ENCODE data around the gene HCFC2. TPM values are rescaled to one million over a fixed set of nuclear protein-coding genes. Genes with fewer than 3 reads are reported as not detected.

The HCFC2 gene
- polyA plus RNA-seq, 4 donors = 5.0 to 8.4 (median 6.6) TPM

GRCh38 chr12:104143002-104143401 is 78.7 kb downstream of the HCFC2 start:
- peaks cover 0 to 3% of the 10 kb centered on the region in 2 donors for H3K9me3 ChIP-seq (ENCODE audit: control insufficient read depth in 2 of 2, insufficient read depth in 1 of 2, low read depth in 1 of 2, low read length in 1 of 2)
- DNase-seq (no peak), FAIRE-seq (no peak)
- peaks cover 0 to 5% (median 0%) of the 10 kb centered on the region in 3 donors for H3K27me3 ChIP-seq (ENCODE audit: control insufficient read depth in 3 of 3, insufficient read depth in 3 of 3, low read length in 3 of 3)
- no peak overlapping the region for H3K27ac ChIP-seq (ENCODE audit: low read depth in 1 of 3, low read length in 2 of 3)
- no peak overlapping the region for H3K4me3 ChIP-seq (ENCODE audit: low read depth in 1 of 3, low read length in 3 of 3)
- H3K4me1 ChIP-seq (ENCODE audit: control insufficient read depth in 3 of 3, insufficient read depth in 2 of 3, low read depth in 1 of 3, low read length in 2 of 3) = peaks cover 0 to 4% (median 0%) of the 10 kb centered on the region in 3 donors
- H3K36me3 ChIP-seq (ENCODE audit: control insufficient read depth in 3 of 3, insufficient read depth in 2 of 3, low read depth in 1 of 3, low read length in 3 of 3) = no peaks in the 10 kb centered on the region

GRCh38 chr12:104143918-104144317 is 79.6 kb downstream of the HCFC2 start:
- H3K9me3 ChIP-seq (ENCODE audit: control insufficient read depth in 2 of 2, insufficient read depth in 1 of 2, low read depth in 1 of 2, low read length in 1 of 2) = peaks cover 0 to 3% of the 10 kb centered on the region in 2 donors
- H3K4me1 ChIP-seq (ENCODE audit: control insufficient read depth in 3 of 3, insufficient read depth in 2 of 3, low read depth in 1 of 3, low read length in 2 of 3) = no peaks in the 10 kb centered on the region
- no peak overlapping the region for H3K4me3 ChIP-seq (ENCODE audit: low read depth in 1 of 3, low read length in 3 of 3)
- no peak overlapping the region for H3K27ac ChIP-seq (ENCODE audit: low read depth in 1 of 3, low read length in 2 of 3)
- DNase-seq = no peak
- no peaks in the 10 kb centered on the region for H3K36me3 ChIP-seq (ENCODE audit: control insufficient read depth in 3 of 3, insufficient read depth in 2 of 3, low read depth in 1 of 3, low read length in 3 of 3)
- FAIRE-seq = no peak
- 76 to 88% (median 79%) methylated on average over 1 of the region's 1 CpG for WGBS, 3 donors
- peaks cover 0 to 5% (median 0%) of the 10 kb centered on the region in 3 donors for H3K27me3 ChIP-seq (ENCODE audit: control insufficient read depth in 3 of 3, insufficient read depth in 3 of 3, low read length in 3 of 3)

- H3K9me3 ChIP-seq (ENCODE audit: control insufficient read depth in 2 of 2, insufficient read depth in 1 of 2, low read depth in 1 of 2, low read length in 1 of 2) = peaks cover 0 to 3% of the 10 kb centered on the region in 2 donors
- H3K27ac ChIP-seq (ENCODE audit: low read depth in 1 of 3, low read length in 2 of 3) = no peak overlapping the region
- DNase-seq (no peak), FAIRE-seq (no peak)
- no peaks in the 10 kb centered on the region for H3K36me3 ChIP-seq (ENCODE audit: control insufficient read depth in 3 of 3, insufficient read depth in 2 of 3, low read depth in 1 of 3, low read length in 3 of 3)
- H3K27me3 ChIP-seq (ENCODE audit: control insufficient read depth in 3 of 3, insufficient read depth in 3 of 3, low read length in 3 of 3) = peaks cover 0 to 3% (median 0%) of the 10 kb centered on the region in 3 donors
- no peak overlapping the region for H3K4me3 ChIP-seq (ENCODE audit: low read depth in 1 of 3, low read length in 3 of 3)
- WGBS, 3 donors = 78 to 83% (median 83%) methylated on average over 11 of the region's 11 CpGs
- no peaks in the 10 kb centered on the region for H3K4me1 ChIP-seq (ENCODE audit: control insufficient read depth in 3 of 3, insufficient read depth in 2 of 3, low read depth in 1 of 3, low read length in 2 of 3)
Observed at GRCh38 chr12:104147346-104147745, 83.0 kb downstream of the HCFC2 start.

GRCh38 chr12:104150416-104150815 is 86.1 kb downstream of the HCFC2 start:
- no peaks in the 10 kb centered on the region for H3K9me3 ChIP-seq (ENCODE audit: control insufficient read depth in 2 of 2, insufficient read depth in 1 of 2, low read depth in 1 of 2, low read length in 1 of 2)
- H3K27me3 ChIP-seq (ENCODE audit: control insufficient read depth in 3 of 3, insufficient read depth in 3 of 3, low read length in 3 of 3) = peaks cover 0 to 3% (median 0%) of the 10 kb centered on the region in 3 donors
- no peaks in the 10 kb centered on the region for H3K4me1 ChIP-seq (ENCODE audit: control insufficient read depth in 3 of 3, insufficient read depth in 2 of 3, low read depth in 1 of 3, low read length in 2 of 3)
- no peak overlapping the region for H3K4me3 ChIP-seq (ENCODE audit: low read depth in 1 of 3, low read length in 3 of 3)
- DNase-seq (no peak), FAIRE-seq (no peak)
- WGBS, 3 donors = 82 to 85% (median 83%) methylated on average over 8 of the region's 8 CpGs
- H3K36me3 ChIP-seq (ENCODE audit: control insufficient read depth in 3 of 3, insufficient read depth in 2 of 3, low read depth in 1 of 3, low read length in 3 of 3) = no peaks in the 10 kb centered on the region
- H3K27ac ChIP-seq (ENCODE audit: low read depth in 1 of 3, low read length in 2 of 3) = no peak overlapping the region

GRCh38 chr12:104152685-104153241 is 88.4 kb downstream of the HCFC2 start:
- no peaks in the 10 kb centered on the region for H3K36me3 ChIP-seq (ENCODE audit: control insufficient read depth in 3 of 3, insufficient read depth in 2 of 3, low read depth in 1 of 3, low read length in 3 of 3)
- no peak for FAIRE-seq

GRCh38 chr12:104154286-104154685 is 90.0 kb downstream of the HCFC2 start:
- no peaks in the 10 kb centered on the region for H3K36me3 ChIP-seq (ENCODE audit: control insufficient read depth in 3 of 3, insufficient read depth in 2 of 3, low read depth in 1 of 3, low read length in 3 of 3)
- no peaks in the 10 kb centered on the region for H3K27me3 ChIP-seq (ENCODE audit: control insufficient read depth in 3 of 3, insufficient read depth in 3 of 3, low read length in 3 of 3)
- no peaks in the 10 kb centered on the region for H3K9me3 ChIP-seq (ENCODE audit: control insufficient read depth in 2 of 2, insufficient read depth in 1 of 2, low read depth in 1 of 2, low read length in 1 of 2)
- no peaks in the 10 kb centered on the region for H3K4me1 ChIP-seq (ENCODE audit: control insufficient read depth in 3 of 3, insufficient read depth in 2 of 3, low read depth in 1 of 3, low read length in 2 of 3)
- 67 to 83% (median 68%) methylated on average over 4 of the region's 4 CpGs for WGBS, 3 donors
- no peak for FAIRE-seq
- DNase-seq = no peak
- H3K27ac ChIP-seq (ENCODE audit: low read depth in 1 of 3, low read length in 2 of 3) = no peak overlapping the region
- no peak overlapping the region for H3K4me3 ChIP-seq (ENCODE audit: low read depth in 1 of 3, low read length in 3 of 3)

More at GRCh38 chr12:104152685-104153241, 88.4 kb downstream of the HCFC2 start:
- DNase-seq = no peak
- Histone ChIP-seq H3K4me3 (ENCODE audit: low read depth in 1 of 3, low read length in 3 of 3) (no peak overlapping the region), H3K4me1 (ENCODE audit: control insufficient read depth in 3 of 3, insufficient read depth in 2 of 3, low read depth in 1 of 3, low read length in 2 of 3) (no peaks in the 10 kb centered on the region), H3K27me3 (ENCODE audit: control insufficient read depth in 3 of 3, insufficient read depth in 3 of 3, low read length in 3 of 3) (no peaks in the 10 kb centered on the region), H3K27ac (ENCODE audit: low read depth in 1 of 3, low read length in 2 of 3) (no peak overlapping the region), H3K9me3 (ENCODE audit: control insufficient read depth in 2 of 2, insufficient read depth in 1 of 2, low read depth in 1 of 2, low read length in 1 of 2) (no peaks in the 10 kb centered on the region)

GRCh38 chr12:104154806-104155205 is 90.5 kb downstream of the HCFC2 start:
- Histone ChIP-seq H3K27me3 (ENCODE audit: control insufficient read depth in 3 of 3, insufficient read depth in 3 of 3, low read length in 3 of 3) (no peaks in the 10 kb centered on the region), H3K4me3 (ENCODE audit: low read depth in 1 of 3, low read length in 3 of 3) (no peak overlapping the region), H3K9me3 (ENCODE audit: control insufficient read depth in 2 of 2, insufficient read depth in 1 of 2, low read depth in 1 of 2, low read length in 1 of 2) (no peaks in the 10 kb centered on the region), H3K4me1 (ENCODE audit: control insufficient read depth in 3 of 3, insufficient read depth in 2 of 3, low read depth in 1 of 3, low read length in 2 of 3) (no peaks in the 10 kb centered on the region), H3K27ac (ENCODE audit: low read depth in 1 of 3, low read length in 2 of 3) (no peak overlapping the region), H3K36me3 (ENCODE audit: control insufficient read depth in 3 of 3, insufficient read depth in 2 of 3, low read depth in 1 of 3, low read length in 3 of 3) (no peaks in the 10 kb centered on the region)
- WGBS, 3 donors = 75 to 78% (median 76%) methylated on average over 2 of the region's 2 CpGs
- no peak for FAIRE-seq
- no peak for DNase-seq

Other genes starting within 250 kb of the HCFC2 start
- gene NT5DC3, start 223.3 kb upstream of the HCFC2 start, polyA plus RNA-seq = 1 to 10 TPM in 2 of 4 donors, under 1 TPM in 2; 0.22 to 8.7 (median 0.78) TPM
- 100 to 1,000 TPM; 205 to 928 (median 450) TPM for gene HSP90B1, start 134.1 kb upstream of the HCFC2 start, polyA plus RNA-seq
- 10 to 100 TPM; 11.3 to 37.4 (median 15.7) TPM for gene TDG, start 98.7 kb upstream of the HCFC2 start, polyA plus RNA-seq
- 10 to 100 TPM in 1 of 4 donors, 1 to 10 TPM in 1, under 1 TPM in 1, not detected in 1; 0.54 to 10.9 (median 5.2) TPM for gene GLT8D2, start 14.3 kb upstream of the HCFC2 start, polyA plus RNA-seq
- 10 to 100 TPM; 14.1 to 36.1 (median 16.7) TPM for gene NFYB, start 73.7 kb downstream of the HCFC2 start, polyA plus RNA-seq
- 10 to 100 TPM; 29.3 to 64.2 (median 49.2) TPM for gene TXNRD1, start 151.2 kb downstream of the HCFC2 start, polyA plus RNA-seq
- gene EID3, start 239.2 kb downstream of the HCFC2 start, polyA plus RNA-seq = 1 to 10 TPM in 2 of 4 donors, under 1 TPM in 2; 0.54 to 1.6 (median 0.87) TPM

Data from small intestine (tissue), 7 donors.